Measurements from ENCODE around the gene RAI2. TPM values are rescaled to one million over a fixed set of nuclear protein-coding genes. Genes with fewer than 3 reads are reported as not detected.

The RAI2 gene
- total RNA-seq, 1 donor from 2014 or later = not detected

- Mint-ChIP-seq H3K4me1 (no peaks in the 10 kb centered on the region), H3K27ac (no peak overlapping the region), H3K4me3 (no peak overlapping the region), H3K36me3 (no peaks in the 10 kb centered on the region), H3K9me3 (peaks cover 2% of the 10 kb centered on the region), H3K27me3 (ENCODE audit: insufficient read depth, low read depth) (peaks cover 3% of the 10 kb centered on the region)
- Histone ChIP-seq H3K27me3 (peaks cover 2% of the 10 kb centered on the region), H3K9ac (no peak overlapping the region), H3K79me2 (ENCODE audit: low read depth) (no peaks in the 10 kb centered on the region), H3K4me2 (no peak overlapping the region), H4K20me1 (ENCODE audit: low read depth) (no peaks in the 10 kb centered on the region), H2AFZ (replicated peaks) (no peak overlapping the region), H3F3A (ENCODE audit: low read depth) (no peaks in the 10 kb centered on the region), H3K9me3 (ENCODE audit: low read depth) (no peaks in the 10 kb centered on the region), H3K27ac (no peak overlapping the region), H3K36me3 (no peaks in the 10 kb centered on the region), H3K4me1 (no peaks in the 10 kb centered on the region), H3K4me3 (no peak overlapping the region)
- no peak for TF ChIP-seq EZH2phosphoT487 (IDR thresholded peaks at IDR 0.05)
- no peak for TF ChIP-seq EZH2 (IDR thresholded peaks at IDR 0.05)
- no peak for TF ChIP-seq CTCF (IDR thresholded peaks at IDR 0.05)
- DNase-seq (ENCODE audit: low spot score) = no peak
Observed at GRCh38 chrX:17778997-17779396, 82.1 kb downstream of the RAI2 start.

GRCh38 chrX:17774053-17774452, 87.0 kb downstream of the RAI2 start:
- no peaks in the 10 kb centered on the region for H3K9me3 Mint-ChIP-seq
- peaks cover 3% of the 10 kb centered on the region for H3K27me3 Mint-ChIP-seq (ENCODE audit: insufficient read depth, low read depth)
- H3K36me3 Mint-ChIP-seq = no peaks in the 10 kb centered on the region
- H3K4me3 Mint-ChIP-seq = no peak overlapping the region
- H3K27me3 ChIP-seq = peaks cover 41% of the 10 kb centered on the region
- H3K27ac ChIP-seq = no peak overlapping the region
- H3K27ac Mint-ChIP-seq = no peak overlapping the region
- no peaks in the 10 kb centered on the region for H3K4me1 ChIP-seq
- H4K20me1 ChIP-seq (ENCODE audit: low read depth) = no peaks in the 10 kb centered on the region
- H2AFZ ChIP-seq (replicated peaks) = no peak overlapping the region
- H3K36me3 ChIP-seq = no peaks in the 10 kb centered on the region
- no peaks in the 10 kb centered on the region for H3K4me1 Mint-ChIP-seq
- H3K9me3 ChIP-seq (ENCODE audit: low read depth) = no peaks in the 10 kb centered on the region
- H3K9ac ChIP-seq = no peak overlapping the region
- H3K79me2 ChIP-seq (ENCODE audit: low read depth) = no peaks in the 10 kb centered on the region
- no peaks in the 10 kb centered on the region for H3F3A ChIP-seq (ENCODE audit: low read depth)
- no peak overlapping the region for H3K4me2 ChIP-seq
- H3K4me3 ChIP-seq = no peak overlapping the region
- TF ChIP-seq EZH2phosphoT487 (IDR thresholded peaks at IDR 0.05) = no peak
- TF ChIP-seq EZH2 (IDR thresholded peaks at IDR 0.05) = no peak
- TF ChIP-seq CTCF (IDR thresholded peaks at IDR 0.05) = no peak
- no peak for DNase-seq (ENCODE audit: low spot score)

- Mint-ChIP-seq H3K9me3 (no peaks in the 10 kb centered on the region), H3K27ac (no peak overlapping the region), H3K4me3 (no peak overlapping the region), H3K4me1 (no peaks in the 10 kb centered on the region), H3K36me3 (no peaks in the 10 kb centered on the region), H3K27me3 (ENCODE audit: insufficient read depth, low read depth) (peaks cover 3% of the 10 kb centered on the region)
- Histone ChIP-seq H3K4me2 (no peak overlapping the region), H3K9me3 (ENCODE audit: low read depth) (no peaks in the 10 kb centered on the region), H3K4me3 (no peak overlapping the region), H3K27ac (no peak overlapping the region), H3K79me2 (ENCODE audit: low read depth) (no peaks in the 10 kb centered on the region), H3K36me3 (no peaks in the 10 kb centered on the region), H4K20me1 (ENCODE audit: low read depth) (no peaks in the 10 kb centered on the region), H3K27me3 (peaks cover 41% of the 10 kb centered on the region), H3F3A (ENCODE audit: low read depth) (no peaks in the 10 kb centered on the region), H3K9ac (no peak overlapping the region), H2AFZ (replicated peaks) (no peak overlapping the region), H3K4me1 (no peaks in the 10 kb centered on the region)
- TF ChIP-seq CTCF (IDR thresholded peaks at IDR 0.05) = no peak
- no peak for DNase-seq (ENCODE audit: low spot score)
Observed at GRCh38 chrX:17773221-17773876, 87.7 kb downstream of the RAI2 start.
